Measurements from ENCODE around the gene ERC2. TPM values are rescaled to one million over a fixed set of nuclear protein-coding genes. Genes with fewer than 3 reads are reported as not detected.

ERC2 gene
- total and polyA plus RNA-seq, 2 donors (not counting 3 experiments of a cell fraction or from before 2014, with no cell fraction given): 5.6 to 15.5 TPM

- intact Hi-C loops (cut with micrococcal nuclease) (no loop called here), dilution Hi-C loops (cut with MboI; ENCODE audit: extremely low pct_ligation_motif_present, low sequenced_read_pairs) (no loop called here)
- no peak overlapping the region for H3K4me3 ChIP-seq (replicated peaks in 1 of 3; ENCODE audit: insufficient read depth in 1 of 3, low read depth in 1 of 3, low read length in 3 of 3)
- no peaks in the 10 kb centered on the region for H3K79me2 ChIP-seq (ENCODE audit: control insufficient read depth, insufficient read depth, low read length)
- H3K9ac ChIP-seq (replicated peaks; ENCODE audit: extremely low read depth, insufficient read depth, low read length): no peak overlapping the region
- no peaks in the 10 kb centered on the region for H3K4me1 ChIP-seq (ENCODE audit: control insufficient read depth, extremely low read depth, insufficient read depth, low read length)
- ChIA-PET POLR2A (no interaction called here), CTCF (interaction anchor here (1.2 kb wide), 1 partner anchor 123 kb away, joined by 3 read pairs; no protein-coding TSS in a partner anchor)
- no peaks in the 10 kb centered on the region for H3K36me3 ChIP-seq (ENCODE audit: control insufficient read depth in 2 of 2, extremely low read depth in 1 of 2, insufficient read depth in 2 of 2, low read length in 2 of 2)
- no peaks in the 10 kb centered on the region for H3K9me3 ChIP-seq (replicated peaks; ENCODE audit: control insufficient read depth, insufficient read depth, low read length)
- H4K20me1 ChIP-seq (replicated peaks; ENCODE audit: control insufficient read depth, extremely low read depth, insufficient read depth, low read length): no peaks in the 10 kb centered on the region
- no peaks in the 10 kb centered on the region for H3K9me1 ChIP-seq (replicated peaks; ENCODE audit: control insufficient read depth, extremely low read depth, insufficient read depth, low read length)
- no peak overlapping the region for H3K4me2 ChIP-seq (ENCODE audit: insufficient read depth, low read length)
- no peak for FAIRE-seq
- no peaks in the 10 kb centered on the region for H3K27me3 ChIP-seq (ENCODE audit: control insufficient read depth in 2 of 2, insufficient read depth in 2 of 2, low read length in 2 of 2)
- no peak for DNase-seq (ENCODE audit: low read depth, low spot score)
- H2AFZ ChIP-seq (ENCODE audit: low read depth, low read length): no peak overlapping the region
- H3K27ac ChIP-seq (ENCODE audit: insufficient read depth, low read depth, low read length): no peak overlapping the region
- BruUV-seq (replicated peaks): no TSS peak
- TF ChIP-seq MAX (IDR thresholded peaks at IDR 0.05; ENCODE audit: insufficient read depth, insufficient read length) (no peak), POLR2AphosphoS5 (IDR thresholded peaks at IDR 0.05; ENCODE audit: insufficient read depth, low read depth, low read length) (no peak), MYC (IDR thresholded peaks at IDR 0.05; ENCODE audit: low read depth, low read length) (no peak), EZH2 (IDR thresholded peaks at IDR 0.05; ENCODE audit: borderline replicate concordance, low read depth, low read length, severe bottlenecking) (no peak), POLR2A (IDR thresholded peaks at IDR 0.05; ENCODE audit: low read depth, low read length) (no peak), CTCF (IDR thresholded peaks at IDR 0.05; ENCODE audit: extremely low read depth in 1 of 2, insufficient read depth in 1 of 2, low read depth in 1 of 2, low read length in 2 of 2) (no peak), JUN (IDR thresholded peaks at IDR 0.05; ENCODE audit: borderline replicate concordance, insufficient read depth, insufficient read length, low read depth) (no peak), GATA2 (IDR thresholded peaks at IDR 0.05; ENCODE audit: insufficient read depth, insufficient read length, low read depth, low read length) (no peak), FOS (IDR thresholded peaks at IDR 0.05; ENCODE audit: borderline replicate concordance, insufficient read depth, low read length) (no peak)
Observed at GRCh38 chr3:56370991-56371775, 97.1 kb downstream of the ERC2 start.
